Epithelial cell of prostate (primary cell): Measurements from ENCODE around the gene NKIRAS1.
"Not testable (repeated sequence)": the region's sequence is repeated elsewhere in the genome, so short reads cannot be mapped to it uniquely, and the experiment has no call there.

Experiments used
- DNase-seq: peaks from one replicate; pipeline ENCODE4 v3.0.0-alpha.2; 2011; ENCODE audit warnings: low read depth, low spot score
- H3K27ac ChIP-seq: fragments of 450-650 bp; 2 replicates; pipeline ENCODE4 v1.5.1; 2017; ENCODE audit warnings: mild to moderate bottlenecking

Gene NKIRAS1

GRCh38 chr3:23912335-23912734 is 4.5 kb downstream of the NKIRAS1 start:
- H3K27ac ChIP-seq, DNase-seq: not testable (repeated sequence)

- no peak for DNase-seq
- H3K27ac ChIP-seq = no peak overlapping the region
Observed at GRCh38 chr3:23911397-23911796, 5.4 kb downstream of the NKIRAS1 start.

- no peak overlapping the region for H3K27ac ChIP-seq
- no peak for DNase-seq
Observed at GRCh38 chr3:23909341-23909740, 7.4 kb downstream of the NKIRAS1 start.

- DNase-seq = no peak
- no peak overlapping the region for H3K27ac ChIP-seq
Observed at GRCh38 chr3:23904545-23904944, 12.2 kb downstream of the NKIRAS1 start.

GRCh38 chr3:23900744-23901143 is 16.0 kb downstream of the NKIRAS1 start:
- H3K27ac ChIP-seq = no peak overlapping the region
- DNase-seq = no peak

- H3K27ac ChIP-seq = no peak overlapping the region
Observed at GRCh38 chr3:23895181-23895580, 21.6 kb downstream of the NKIRAS1 start.

GRCh38 chr3:23894254-23895061 is 22.3 kb downstream of the NKIRAS1 start:
- no peak for DNase-seq
- no peak overlapping the region for H3K27ac ChIP-seq

More at GRCh38 chr3:23895181-23895580, 21.6 kb downstream of the NKIRAS1 start:
- DNase-seq = no peak

- H3K27ac ChIP-seq = peak overlapping the region; percentile 43
- DNase-seq = no peak
Observed at GRCh38 chr3:23889950-23890349, 26.8 kb downstream of the NKIRAS1 start.

GRCh38 chr3:23889386-23889785 is 27.4 kb downstream of the NKIRAS1 start:
- DNase-seq = no peak
- H3K27ac ChIP-seq = peak overlapping the region; percentile 43

- no peak for DNase-seq
- peak overlapping the region; percentile 43 for H3K27ac ChIP-seq
Observed at GRCh38 chr3:23888617-23889228, 28.1 kb downstream of the NKIRAS1 start.

- H3K27ac ChIP-seq = no peak overlapping the region
- no peak for DNase-seq
Observed at GRCh38 chr3:23886311-23886710, 30.5 kb downstream of the NKIRAS1 start.

- peak overlapping the region; percentile 34 for H3K27ac ChIP-seq
- no peak for DNase-seq
Observed at GRCh38 chr3:23885210-23885609, 31.6 kb downstream of the NKIRAS1 start.

- no peak for DNase-seq
- peak overlapping the region; percentile 34 for H3K27ac ChIP-seq
Observed at GRCh38 chr3:23884481-23884880, 32.3 kb downstream of the NKIRAS1 start.

- no peak overlapping the region for H3K27ac ChIP-seq
- DNase-seq = no peak
Observed at GRCh38 chr3:23882487-23882918, 34.3 kb downstream of the NKIRAS1 start.

- not testable (repeated sequence) for DNase-seq, H3K27ac ChIP-seq
Observed at GRCh38 chr3:23881993-23882392, 34.8 kb downstream of the NKIRAS1 start.

GRCh38 chr3:23880703-23881339 is 36.0 kb downstream of the NKIRAS1 start:
- no peak overlapping the region for H3K27ac ChIP-seq
- DNase-seq = no peak

GRCh38 chr3:23879485-23879884 is 37.3 kb downstream of the NKIRAS1 start:
- no peak for DNase-seq
- H3K27ac ChIP-seq = no peak overlapping the region

- peak; percentile 22 for DNase-seq
- H3K27ac ChIP-seq = no peak overlapping the region
Observed at GRCh38 chr3:23877329-23877980, 39.3 kb downstream of the NKIRAS1 start.

- no peak for DNase-seq
- H3K27ac ChIP-seq = no peak overlapping the region
Observed at GRCh38 chr3:23876923-23877322, 39.9 kb downstream of the NKIRAS1 start.

GRCh38 chr3:23875113-23875725 is 41.6 kb downstream of the NKIRAS1 start:
- no peak for DNase-seq
- no peak overlapping the region for H3K27ac ChIP-seq
